ENCODE data around the gene DPYD. TPM values are rescaled to one million over a fixed set of nuclear protein-coding genes. Genes with fewer than 3 reads are reported as not detected.

DPYD gene
- total and polyA plus RNA-seq, 10 of the 15 experiments (the other 5 are each of a cell fraction or from before 2014, with no cell fraction given), result 5.7 to 23.8 (median 10.2) TPM

DNA sequence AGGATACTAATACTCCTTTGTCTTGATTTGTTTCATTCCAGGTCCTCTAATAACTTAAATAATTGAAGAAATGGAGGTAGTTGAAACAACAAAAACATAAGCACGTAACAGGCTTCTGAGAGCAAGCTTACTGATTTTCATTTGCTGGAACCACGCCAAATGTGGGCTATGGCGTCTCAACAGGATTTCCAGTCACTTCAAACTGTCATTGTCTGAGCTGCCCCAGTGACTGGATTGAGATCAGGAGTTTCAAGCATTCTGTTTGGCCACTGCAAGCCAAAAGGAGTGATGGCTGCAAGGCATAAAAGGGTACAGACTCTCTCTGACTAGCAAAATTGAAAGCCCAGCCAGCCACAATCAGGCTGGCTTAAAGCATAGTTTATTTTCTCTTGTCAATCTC is 289.9 kb downstream of the DPYD start:
- Histone ChIP-seq H3K4me2 (ENCODE audit: control insufficient read depth, insufficient read depth) (no peak overlapping the region), H3K9ac (ENCODE audit: control insufficient read depth, insufficient read depth, low read length) (no peak overlapping the region), H3K79me2 (ENCODE audit: control insufficient read depth, insufficient read depth, low read length) (no peaks in the 10 kb centered on the region), H3K9me3 (replicated peaks; ENCODE audit: control insufficient read depth, insufficient read depth, low read length) (no peaks in the 10 kb centered on the region), H3K4me3 (no peak overlapping the region), H3K27me3 (replicated peaks in 1 of 2; ENCODE audit: control insufficient read depth in 2 of 2, insufficient read depth in 2 of 2, low read length in 1 of 2) (no peaks in the 10 kb centered on the region), H3K4me1 (ENCODE audit: control insufficient read depth, insufficient read depth, low read length) (no peaks in the 10 kb centered on the region), H4K20me1 (ENCODE audit: control insufficient read depth, insufficient read depth) (no peaks in the 10 kb centered on the region), H3K27ac (ENCODE audit: control insufficient read depth, insufficient read depth) (no peak overlapping the region), H2AFZ (ENCODE audit: control insufficient read depth, low read depth, low read length) (no peak overlapping the region), H3K36me3 (ENCODE audit: control insufficient read depth in 2 of 2, insufficient read depth in 2 of 2, low read length in 1 of 2) (no peaks in the 10 kb centered on the region)
- SMC1A ChIA-PET (ENCODE audit: uncharacterized antibody, unreplicated experiment), result no interaction called here
- no TSS peak for BruUV-seq (replicated peaks)
- no peak for FAIRE-seq
- ATAC-seq, result no peak
- TF ChIP-seq, protein P1, sequence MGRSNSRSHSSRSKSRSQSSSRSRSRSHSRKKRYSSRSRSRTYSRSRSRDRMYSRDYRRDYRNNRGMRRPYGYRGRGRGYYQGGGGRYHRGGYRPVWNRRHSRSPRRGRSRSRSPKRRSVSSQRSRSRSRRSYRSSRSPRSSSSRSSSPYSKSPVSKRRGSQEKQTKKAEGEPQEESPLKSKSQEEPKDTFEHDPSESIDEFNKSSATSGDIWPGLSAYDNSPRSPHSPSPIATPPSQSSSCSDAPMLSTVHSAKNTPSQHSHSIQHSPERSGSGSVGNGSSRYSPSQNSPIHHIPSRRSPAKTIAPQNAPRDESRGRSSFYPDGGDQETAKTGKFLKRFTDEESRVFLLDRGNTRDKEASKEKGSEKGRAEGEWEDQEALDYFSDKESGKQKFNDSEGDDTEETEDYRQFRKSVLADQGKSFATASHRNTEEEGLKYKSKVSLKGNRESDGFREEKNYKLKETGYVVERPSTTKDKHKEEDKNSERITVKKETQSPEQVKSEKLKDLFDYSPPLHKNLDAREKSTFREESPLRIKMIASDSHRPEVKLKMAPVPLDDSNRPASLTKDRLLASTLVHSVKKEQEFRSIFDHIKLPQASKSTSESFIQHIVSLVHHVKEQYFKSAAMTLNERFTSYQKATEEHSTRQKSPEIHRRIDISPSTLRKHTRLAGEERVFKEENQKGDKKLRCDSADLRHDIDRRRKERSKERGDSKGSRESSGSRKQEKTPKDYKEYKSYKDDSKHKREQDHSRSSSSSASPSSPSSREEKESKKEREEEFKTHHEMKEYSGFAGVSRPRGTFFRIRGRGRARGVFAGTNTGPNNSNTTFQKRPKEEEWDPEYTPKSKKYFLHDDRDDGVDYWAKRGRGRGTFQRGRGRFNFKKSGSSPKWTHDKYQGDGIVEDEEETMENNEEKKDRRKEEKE (IDR thresholded peaks at IDR 0.05), result no peak
- TF ChIP-seq FOXK2 (IDR thresholded peaks at IDR 0.05) (no peak), BMI1 (IDR thresholded peaks at IDR 0.05; ENCODE audit: borderline replicate concordance) (no peak)
- CTCF ChIA-PET, result no interaction called here
- intact Hi-C loops (cut with micrococcal nuclease; ENCODE audit: unreplicated experiment) (no loop called here), in situ Hi-C loops (cut with MboI) (no loop called here)
- no peak for DNase-seq (ENCODE audit: low read depth, low spot score)
- 0% methylated on average over 3 of the region's 3 CpGs for WGBS (ENCODE audit: insufficient coverage, insufficient replicate concordance, low lambda C conversion rate, missing lambda C conversion rate)
- RAD21 ChIA-PET (ENCODE audit: unreplicated experiment), result no interaction called here
- POLR2A ChIA-PET, result no interaction called here

DNA sequence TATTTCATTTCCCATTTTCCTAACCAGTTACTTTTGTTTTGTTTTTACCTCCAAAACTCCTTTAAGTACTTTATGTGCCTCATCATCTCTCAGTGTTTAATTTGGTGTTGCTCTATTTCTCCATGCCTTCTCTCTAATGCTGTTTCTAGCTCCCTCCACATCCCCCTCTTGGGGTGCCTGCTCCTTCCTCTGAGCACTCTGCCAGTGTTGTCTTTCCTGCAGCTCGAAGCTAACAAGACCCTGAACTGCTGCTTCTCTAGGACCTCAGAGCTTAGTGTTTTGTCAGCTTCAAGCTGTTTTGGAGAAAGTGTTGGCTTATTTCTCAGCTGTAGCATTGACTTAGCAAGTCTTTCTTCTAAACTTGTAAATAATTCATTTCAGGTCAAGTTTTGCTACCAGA is 290.6 kb downstream of the DPYD start:
- no peaks in the 10 kb centered on the region for H3K36me3 ChIP-seq (ENCODE audit: control insufficient read depth in 2 of 2, insufficient read depth in 2 of 2, low read length in 1 of 2)
- no peak overlapping the region for H3K4me3 ChIP-seq
- ChIA-PET POLR2A (no interaction called here), RAD21 (ENCODE audit: unreplicated experiment) (no interaction called here), SMC1A (ENCODE audit: uncharacterized antibody, unreplicated experiment) (no interaction called here), CTCF (no interaction called here)
- no peaks in the 10 kb centered on the region for H3K27me3 ChIP-seq (replicated peaks in 1 of 2; ENCODE audit: control insufficient read depth in 2 of 2, insufficient read depth in 2 of 2, low read length in 1 of 2)
- FAIRE-seq (no peak), DNase-seq (ENCODE audit: low read depth, low spot score) (no peak), ATAC-seq (no peak)
- H3K27ac ChIP-seq (ENCODE audit: control insufficient read depth, insufficient read depth), result no peak overlapping the region
- H3K9ac ChIP-seq (ENCODE audit: control insufficient read depth, insufficient read depth, low read length), result no peak overlapping the region
- H4K20me1 ChIP-seq (ENCODE audit: control insufficient read depth, insufficient read depth), result no peaks in the 10 kb centered on the region
- 0% methylated on average over 1 of the region's 1 CpG for WGBS (ENCODE audit: insufficient coverage, insufficient replicate concordance, low lambda C conversion rate, missing lambda C conversion rate)
- no peak overlapping the region for H3K4me2 ChIP-seq (ENCODE audit: control insufficient read depth, insufficient read depth)
- no TSS peak for BruUV-seq (replicated peaks)
- H3K79me2 ChIP-seq (ENCODE audit: control insufficient read depth, insufficient read depth, low read length), result no peaks in the 10 kb centered on the region
- intact Hi-C loops (cut with micrococcal nuclease; ENCODE audit: unreplicated experiment), result no loop called here
- in situ Hi-C loops (cut with MboI), result no loop called here
- no peaks in the 10 kb centered on the region for H3K9me3 ChIP-seq (replicated peaks; ENCODE audit: control insufficient read depth, insufficient read depth, low read length)
- H3K4me1 ChIP-seq (ENCODE audit: control insufficient read depth, insufficient read depth, low read length), result no peaks in the 10 kb centered on the region
- H2AFZ ChIP-seq (ENCODE audit: control insufficient read depth, low read depth, low read length), result no peak overlapping the region
- TF ChIP-seq, protein P1 (IDR thresholded peaks at IDR 0.05), result no peak
- TF ChIP-seq NBN (IDR thresholded peaks at IDR 0.05) (no peak), CEBPB (IDR thresholded peaks at IDR 0.05; ENCODE audit: borderline replicate concordance in 1 of 2, low read depth in 2 of 2, low read length in 2 of 2) (no peak), ZNF24 (IDR thresholded peaks at IDR 0.05) (no peak), RB1 (IDR thresholded peaks at IDR 0.05; ENCODE audit: borderline replicate concordance) (no peak), ZSCAN29 (IDR thresholded peaks at IDR 0.05) (no peak)
- TF ChIP-seq, protein P2, sequence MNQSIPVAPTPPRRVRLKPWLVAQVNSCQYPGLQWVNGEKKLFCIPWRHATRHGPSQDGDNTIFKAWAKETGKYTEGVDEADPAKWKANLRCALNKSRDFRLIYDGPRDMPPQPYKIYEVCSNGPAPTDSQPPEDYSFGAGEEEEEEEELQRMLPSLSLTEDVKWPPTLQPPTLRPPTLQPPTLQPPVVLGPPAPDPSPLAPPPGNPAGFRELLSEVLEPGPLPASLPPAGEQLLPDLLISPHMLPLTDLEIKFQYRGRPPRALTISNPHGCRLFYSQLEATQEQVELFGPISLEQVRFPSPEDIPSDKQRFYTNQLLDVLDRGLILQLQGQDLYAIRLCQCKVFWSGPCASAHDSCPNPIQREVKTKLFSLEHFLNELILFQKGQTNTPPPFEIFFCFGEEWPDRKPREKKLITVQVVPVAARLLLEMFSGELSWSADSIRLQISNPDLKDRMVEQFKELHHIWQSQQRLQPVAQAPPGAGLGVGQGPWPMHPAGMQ (IDR thresholded peaks at IDR 0.05; ENCODE audit: borderline replicate concordance), result no peak

All from GM12878 (cell line).